KOPT-K1 (cell line): ENCODE data around the gene SLCO4A1.

Experiments
- H3K27ac ChIP-seq: fragments of 200-600 bp; sonication (generic); 2 replicates; pipeline ENCODE4 v1.5.1; 2016; ENCODE audit warnings: antibody characterized with exemption, mild to moderate bottlenecking, low read depth, low read length; ENCODE audit not compliant: poor library complexity, severe bottlenecking
- H3K36me3 ChIP-seq: fragments of 200-600 bp; sonication (generic); 2 replicates; pipeline ENCODE4 v1.5.1; 2017; ENCODE audit warnings: antibody characterized with exemption, mild to moderate bottlenecking, low read length, moderate library complexity; ENCODE audit not compliant: insufficient read depth
- H3K9me3 ChIP-seq: fragments of 200-600 bp; sonication (generic); 2 replicates; pipeline ENCODE4 v1.5.1; 2017; ENCODE audit warnings: antibody characterized with exemption, low read length, mild to moderate bottlenecking; ENCODE audit not compliant: insufficient read depth, poor library complexity, severe bottlenecking

The SLCO4A1 gene

DNA sequence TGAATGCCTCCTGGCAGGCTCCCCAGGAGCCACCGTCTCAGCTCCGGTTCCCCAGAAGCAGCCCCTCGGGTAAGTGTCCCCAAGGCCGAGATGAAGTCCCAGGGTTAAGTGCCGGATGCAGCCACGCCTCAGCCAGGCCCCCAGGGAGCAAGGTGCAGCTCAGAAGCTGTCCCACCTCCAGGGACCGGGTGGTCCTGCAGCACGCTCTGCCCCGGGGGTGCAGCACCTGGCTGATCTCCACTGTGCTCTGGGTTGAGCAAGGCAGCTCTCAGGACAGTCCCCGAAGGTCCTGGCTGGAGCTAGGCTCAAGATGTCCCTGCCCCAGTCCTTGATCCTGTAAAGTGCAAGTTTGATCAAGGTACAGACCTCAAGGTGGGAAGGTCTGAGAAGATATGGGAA, 51.2 kb downstream of the SLCO4A1 start:
- no peak overlapping the region for H3K27ac ChIP-seq
- no peaks in the 10 kb centered on the region for H3K36me3 ChIP-seq
- H3K9me3 ChIP-seq: no peaks in the 10 kb centered on the region

DNA sequence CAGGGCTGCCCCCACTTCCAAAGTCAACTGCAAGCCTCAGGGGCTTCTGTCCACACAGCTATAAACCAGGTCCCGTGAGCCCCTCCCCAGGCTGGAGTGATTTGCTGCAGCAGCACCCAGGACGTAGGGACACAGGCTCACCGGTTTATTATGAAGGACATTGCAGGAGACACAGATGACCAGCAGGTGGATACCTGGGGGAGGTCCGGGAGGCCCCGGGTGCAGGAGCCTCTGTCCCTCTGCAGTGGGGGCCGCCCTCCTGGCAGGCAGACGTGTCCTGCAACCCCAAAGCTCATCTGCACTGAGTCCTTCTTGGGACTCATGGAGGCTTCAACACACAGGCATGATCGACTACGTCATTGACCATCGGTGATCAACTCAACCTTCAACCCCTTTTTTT, 51.8 kb downstream of the SLCO4A1 start:
- Histone ChIP-seq H3K9me3 (no peaks in the 10 kb centered on the region), H3K27ac (no peak overlapping the region), H3K36me3 (no peaks in the 10 kb centered on the region)

- H3K36me3 ChIP-seq: no peaks in the 10 kb centered on the region
- no peaks in the 10 kb centered on the region for H3K9me3 ChIP-seq
- H3K27ac ChIP-seq: no peak overlapping the region
Measured at GRCh38 chr20:62694868-62695267, 52.6 kb downstream of the SLCO4A1 start.

- Histone ChIP-seq H3K27ac (no peak overlapping the region), H3K9me3 (no peaks in the 10 kb centered on the region), H3K36me3 (no peaks in the 10 kb centered on the region)
Measured at GRCh38 chr20:62695448-62696414, 53.4 kb downstream of the SLCO4A1 start.

GRCh38 chr20:62696434-62696957, 54.2 kb downstream of the SLCO4A1 start:
- H3K27ac ChIP-seq: peak overlapping the region; percentile 28
- H3K36me3 ChIP-seq: no peaks in the 10 kb centered on the region
- no peaks in the 10 kb centered on the region for H3K9me3 ChIP-seq

DNA sequence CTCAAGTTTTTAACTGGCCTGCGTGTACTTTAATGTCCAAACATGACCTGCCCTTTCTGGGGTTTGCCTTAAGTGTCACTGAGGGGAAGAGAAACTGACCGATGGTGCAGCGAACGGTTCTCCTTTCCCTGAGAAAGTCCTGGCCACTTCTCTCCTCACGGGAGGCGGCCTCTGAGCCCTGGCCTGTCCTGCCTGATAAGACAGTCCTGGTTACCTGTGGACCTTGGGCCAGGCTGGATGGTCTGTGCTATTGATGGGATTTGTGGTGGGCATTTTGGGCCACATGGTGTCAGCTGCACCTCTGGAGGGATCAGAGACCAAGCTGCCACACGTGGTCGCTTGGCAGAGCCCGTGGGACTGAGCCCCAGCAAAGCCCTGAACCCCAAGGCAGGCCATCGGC, 54.7 kb downstream of the SLCO4A1 start:
- Histone ChIP-seq H3K36me3 (no peaks in the 10 kb centered on the region), H3K27ac (peak overlapping the region; percentile 45), H3K9me3 (no peaks in the 10 kb centered on the region)

DNA sequence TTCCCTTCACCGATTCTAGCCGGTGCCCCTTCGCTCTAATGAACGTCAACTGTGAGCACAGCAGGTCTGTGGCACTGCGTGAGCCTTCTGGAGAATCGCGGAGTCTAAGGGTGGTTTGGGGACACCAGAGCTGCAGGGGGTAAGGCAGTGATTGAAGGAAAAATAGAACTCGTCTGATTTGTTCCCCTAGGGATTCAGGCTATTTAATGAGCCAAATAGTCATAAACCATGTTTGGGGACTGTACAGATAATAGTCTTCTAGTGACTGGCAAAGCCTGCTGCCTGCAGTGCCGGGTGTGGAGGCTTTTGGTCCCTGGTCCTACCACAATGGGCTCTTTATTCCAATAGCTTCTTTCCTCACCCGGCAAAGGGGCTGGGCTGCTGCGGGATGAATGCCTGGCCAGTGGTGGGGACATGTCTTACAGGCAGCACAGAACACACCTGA, 55.2 kb downstream of the SLCO4A1 start:
- H3K27ac ChIP-seq: peak overlapping the region; percentile 45
- no peaks in the 10 kb centered on the region for H3K36me3 ChIP-seq
- H3K9me3 ChIP-seq: no peaks in the 10 kb centered on the region

DNA sequence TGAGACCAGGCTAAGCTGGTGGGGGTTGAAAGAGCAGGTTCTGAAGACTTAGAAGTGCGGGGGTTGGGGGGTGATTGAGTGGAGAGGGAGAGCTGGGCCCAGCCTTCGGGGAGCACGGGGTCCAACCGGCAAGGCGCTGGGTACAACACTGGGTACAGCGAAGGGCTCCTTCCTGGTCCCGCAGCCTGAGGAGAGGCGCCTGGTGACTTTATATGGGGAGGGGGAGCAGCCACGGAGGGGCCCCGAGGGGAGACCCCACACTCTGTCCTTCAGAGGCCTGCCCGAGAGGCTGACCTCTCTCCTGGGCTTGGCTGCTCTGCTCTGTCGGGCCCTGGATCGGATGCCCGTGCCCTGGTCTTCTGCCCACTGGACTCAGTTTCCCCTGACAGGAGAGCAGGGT, 55.9 kb downstream of the SLCO4A1 start:
- Histone ChIP-seq H3K27ac (no peak overlapping the region), H3K9me3 (no peaks in the 10 kb centered on the region), H3K36me3 (no peaks in the 10 kb centered on the region)

GRCh38 chr20:62699296-62699695, 57.0 kb downstream of the SLCO4A1 start:
- H3K27ac ChIP-seq: no peak overlapping the region
- no peaks in the 10 kb centered on the region for H3K36me3 ChIP-seq
- no peaks in the 10 kb centered on the region for H3K9me3 ChIP-seq

- Histone ChIP-seq H3K27ac (no peak overlapping the region), H3K9me3 (no peaks in the 10 kb centered on the region), H3K36me3 (no peaks in the 10 kb centered on the region)
Measured at GRCh38 chr20:62699741-62700140, 57.4 kb downstream of the SLCO4A1 start.

- Histone ChIP-seq H3K27ac (no peak overlapping the region), H3K9me3 (no peaks in the 10 kb centered on the region), H3K36me3 (no peaks in the 10 kb centered on the region)
Measured at GRCh38 chr20:62700261-62700930, 58.1 kb downstream of the SLCO4A1 start.

GRCh38 chr20:62701161-62702012, 59.1 kb downstream of the SLCO4A1 start:
- no peak overlapping the region for H3K27ac ChIP-seq
- H3K9me3 ChIP-seq: no peaks in the 10 kb centered on the region
- no peaks in the 10 kb centered on the region for H3K36me3 ChIP-seq

- Histone ChIP-seq H3K9me3 (no peaks in the 10 kb centered on the region), H3K36me3 (no peaks in the 10 kb centered on the region), H3K27ac (no peak overlapping the region)
Measured at GRCh38 chr20:62702013-62702300, 59.7 kb downstream of the SLCO4A1 start.

DNA sequence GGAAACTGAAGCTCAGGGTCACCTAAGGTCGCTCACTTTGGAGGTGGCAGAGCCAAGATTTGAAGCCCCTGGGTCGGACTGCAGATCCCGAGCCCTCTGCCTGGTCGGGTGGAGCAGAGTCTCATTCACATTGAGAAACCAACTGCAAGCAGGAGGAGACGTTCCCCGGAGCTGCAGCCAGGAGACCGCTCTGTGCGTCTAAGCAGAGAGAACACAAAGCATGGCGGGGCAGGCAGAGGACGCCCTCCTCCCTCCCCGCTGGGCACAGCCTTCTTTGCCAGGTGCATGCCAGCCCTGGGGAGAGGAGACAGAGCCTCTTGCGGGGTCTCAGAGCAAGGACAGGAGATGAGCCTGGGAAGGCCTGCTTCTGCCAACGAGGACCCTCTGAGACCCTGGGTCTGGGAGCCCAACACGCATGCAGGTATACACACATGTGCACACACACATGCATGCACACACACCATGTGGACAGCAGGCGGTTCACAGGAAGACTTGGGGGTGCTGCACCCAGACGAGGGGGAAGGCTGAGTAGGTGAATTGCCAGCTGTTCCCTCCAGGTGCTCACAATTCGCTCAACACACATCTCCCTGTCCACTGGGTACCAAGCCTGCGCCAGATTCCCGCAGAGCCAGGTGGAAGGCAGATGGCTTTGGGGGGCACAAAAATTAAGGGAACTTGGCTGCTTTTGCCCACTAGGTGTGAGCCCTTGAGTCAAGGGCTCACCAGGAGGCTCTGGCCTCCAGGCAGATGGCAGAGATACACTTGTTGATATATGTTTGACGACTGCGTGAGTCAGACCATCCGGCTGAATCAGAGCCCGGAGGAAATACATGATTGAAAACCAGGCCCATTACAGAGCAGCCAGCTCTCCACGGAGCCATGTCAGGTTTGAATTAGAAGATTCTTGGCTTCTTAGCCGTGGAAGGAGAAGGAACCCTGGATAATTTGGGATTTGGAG, 60.9 kb downstream of the SLCO4A1 start:
- Histone ChIP-seq H3K27ac (no peak overlapping the region), H3K36me3 (no peaks in the 10 kb centered on the region), H3K9me3 (no peaks in the 10 kb centered on the region)
